Endothelial cell of umbilical vein (primary cell): Measurements from ENCODE around the gene REEP1. TPM values are rescaled to one million over a fixed set of nuclear protein-coding genes. Genes with fewer than 3 reads are reported as not detected.

ENCODE experiments used
- BruUV-seq: library from RNA; stranded (reverse); fragments of 400-500 nt; replicated peaks from 2 replicates; lab custom pipeline; 2021; lab: Mats Ljungman, UMichigan
- CTCF ChIA-PET: fragments of 300-600, 350-600 bp; sonication (Branson Sonifier 250); formaldehyde crosslinking; loops from one replicate; lab custom pipeline; 2021; ENCODE audit warnings: antibody characterized with exemption, inconsistent platforms; lab: Charles Lee
- POLR2A ChIA-PET: fragments of 300-600, 350-600 bp; sonication (Branson Sonifier 250); formaldehyde crosslinking; loops from one replicate; lab custom pipeline; 2021; ENCODE audit warnings: antibody characterized with exemption, inconsistent platforms; lab: Charles Lee
- DNase-seq: peaks from one replicate; pipeline ENCODE4 v3.0.0-alpha.2; 2011; ENCODE audit warnings: low read depth, low spot score
- FAIRE-seq: peaks from 2 replicates; lab custom pipeline; 2011; peaks lifted over from hg19 to GRCh38; lab: Jason Lieb, UNC
- H2AFZ ChIP-seq: 2 replicates; pipeline ENCODE4 v1.6.0; 2012; ENCODE audit warnings: low read depth, low read length, control low read depth, inconsistent platforms
- H3K27ac ChIP-seq: 2 replicates; pipeline ENCODE4 v1.5.1; 2011; ENCODE audit warnings: low read depth, mild to moderate bottlenecking, control low read depth, low read length, moderate library complexity; ENCODE audit not compliant: insufficient read depth
- H3K27me3 ChIP-seq, 2 experiments: 2 replicates each; pipeline versions ENCODE4 v1.6.0 to v1.6.1; 2011; ENCODE audit warnings: low read length in 2 of 2, mixed read lengths in 1 of 2; ENCODE audit not compliant: control insufficient read depth in 2 of 2, insufficient read depth in 2 of 2
- H3K36me3 ChIP-seq, 2 experiments: 2 replicates in 1 of 2; 3 replicates in 1 of 2; pipeline ENCODE4 v1.5.1; 2011; ENCODE audit warnings: low read length in 2 of 2, mild to moderate bottlenecking in 1 of 2, moderate library complexity in 1 of 2; ENCODE audit not compliant: control insufficient read depth in 2 of 2, insufficient read depth in 2 of 2; ENCODE audit errors: extremely low read depth in 1 of 2
- H3K4me1 ChIP-seq: 3 replicates; pipeline ENCODE4 v1.5.1; 2011; ENCODE audit warnings: mild to moderate bottlenecking, low read length; ENCODE audit not compliant: control insufficient read depth, insufficient read depth; ENCODE audit errors: extremely low read depth
- H3K4me2 ChIP-seq: 2 replicates; pipeline ENCODE4 v1.6.1; 2011; ENCODE audit warnings: low read length, control low read depth, mixed read lengths; ENCODE audit not compliant: insufficient read depth
- H3K4me3 ChIP-seq, 3 experiments: fragments of 200-600 bp in 1 of 3; sonication (generic), shearing (Covaris generic) in 1 of 3; replicated peaks in 1 of 3; 2 replicates each; pipeline ENCODE4 v1.5.1; 2011 to 2016; ENCODE audit warnings: control low read depth in 3 of 3, low read length in 3 of 3, mild to moderate bottlenecking in 2 of 3, inconsistent platforms in 1 of 3, low read depth in 1 of 3, moderate library complexity in 1 of 3; ENCODE audit not compliant: insufficient read depth in 1 of 3
- H3K79me2 ChIP-seq: 2 replicates; pipeline ENCODE4 v1.6.0; 2012; ENCODE audit warnings: low read length, inconsistent platforms; ENCODE audit not compliant: control insufficient read depth, insufficient read depth
- H3K9ac ChIP-seq: replicated peaks from 2 replicates; pipeline ENCODE3; 2011; ENCODE audit warnings: low read length, control low read depth; ENCODE audit not compliant: insufficient read depth; ENCODE audit errors: extremely low read depth
- H3K9me1 ChIP-seq: replicated peaks from 3 replicates; pipeline ENCODE4 v1.6.0; 2011; ENCODE audit warnings: mild to moderate bottlenecking, low read length; ENCODE audit not compliant: control insufficient read depth, insufficient read depth; ENCODE audit errors: extremely low read depth
- H3K9me3 ChIP-seq: replicated peaks from 2 replicates; pipeline ENCODE4 v1.5.1; 2012; ENCODE audit warnings: low read length, inconsistent platforms; ENCODE audit not compliant: control insufficient read depth, insufficient read depth
- H4K20me1 ChIP-seq: replicated peaks from 2 replicates; pipeline ENCODE3; 2011; ENCODE audit warnings: mild to moderate bottlenecking, low read length; ENCODE audit not compliant: control insufficient read depth, insufficient read depth; ENCODE audit errors: extremely low read depth
- EZH2 ChIP-seq: IDR thresholded peaks from 2 replicates; pipeline ENCODE4 v1.6.1; 2012; ENCODE audit warnings: borderline replicate concordance, low read depth, mild to moderate bottlenecking, moderate library complexity, low read length, inconsistent platforms; ENCODE audit not compliant: severe bottlenecking
- FOS ChIP-seq: IDR thresholded peaks from 2 replicates; pipeline ENCODE4 v1.6.1; 2011; ENCODE audit warnings: mild to moderate bottlenecking, low read length, moderate library complexity, borderline replicate concordance; ENCODE audit not compliant: insufficient read depth
- GATA2 ChIP-seq: IDR thresholded peaks from 2 replicates; pipeline ENCODE4 v1.7.0; 2011; ENCODE audit warnings: low read depth, mild to moderate bottlenecking, moderate library complexity, mixed read lengths, low read length; ENCODE audit not compliant: insufficient read length, insufficient read depth
- JUN ChIP-seq: IDR thresholded peaks from 2 replicates; pipeline ENCODE4 v1.6.1; 2011; ENCODE audit warnings: borderline replicate concordance, low read depth; ENCODE audit not compliant: insufficient read length, insufficient read depth
- MYC ChIP-seq: IDR thresholded peaks from one replicate; pipeline ENCODE4 v1.6.1; 2011; ENCODE audit warnings: mild to moderate bottlenecking, low read depth, low read length
- POLR2A ChIP-seq: IDR thresholded peaks from 2 replicates; pipeline ENCODE4 v1.6.1; 2012; ENCODE audit warnings: low read depth, mild to moderate bottlenecking, control low read depth, low read length
- POLR2AphosphoS5 ChIP-seq: IDR thresholded peaks from 2 replicates; pipeline ENCODE4 v1.6.1; 2012; ENCODE audit warnings: low read depth, mild to moderate bottlenecking, control low read depth, low read length, moderate library complexity; ENCODE audit not compliant: insufficient read depth
- dilution Hi-C: fragments of 300-500 bp; cut with MboI; formaldehyde crosslinking; loops from one replicate; pipeline ENCODE4 v1.15.0; 2019; ENCODE audit warnings: low sequenced_read_pairs; ENCODE audit not compliant: extremely low pct_ligation_motif_present
- intact Hi-C: fragments of 100-400 bp; cut with micrococcal nuclease; formaldehyde crosslinking; loops from one replicate; pipeline ENCODE4 v1.10.0; 2022
- polyA plus RNA-seq, 4 experiments: library from polyadenylated mRNA; depleted of rRNA in 3 of 4; stranded (reverse) in 3 of 4; unstranded in 1 of 4; fragments of >200 nt; gene quantifications; 2 replicates each; pipeline versions ENCODE4 v1.2.1 to v1.2.3, GENCODE V29; 2011 to 2012; ENCODE audit warnings: missing spikeins in 1 of 4
- total RNA-seq: library from RNA; stranded (reverse); gene quantifications from 2 replicates; pipeline ENCODE4 v1.2.3, GENCODE V29; 2021
- TF ChIP-seq, protein P1 (sequence below): IDR thresholded peaks from 2 replicates; pipeline ENCODE4 v1.6.1; 2011; ENCODE audit not compliant: insufficient read depth, insufficient read length
- TF ChIP-seq, protein P2 (sequence below), 2 donors: IDR thresholded peaks; 1 replicate in 1 of 2; 2 replicates in 1 of 2; pipeline ENCODE4 v1.5.1; 2011; ENCODE audit warnings: low read length in 2 of 2, mild to moderate bottlenecking in 2 of 2, moderate library complexity in 2 of 2, control low read depth in 1 of 2, inconsistent platforms in 1 of 2, low read depth in 1 of 2; ENCODE audit not compliant: insufficient read depth in 1 of 2; ENCODE audit errors: extremely low read depth in 1 of 2

REEP1 gene
- total and polyA plus RNA-seq, 2 donors (not counting 3 experiments of a cell fraction or from before 2014, with no cell fraction given), result 0.11 to 0.53 TPM

DNA sequence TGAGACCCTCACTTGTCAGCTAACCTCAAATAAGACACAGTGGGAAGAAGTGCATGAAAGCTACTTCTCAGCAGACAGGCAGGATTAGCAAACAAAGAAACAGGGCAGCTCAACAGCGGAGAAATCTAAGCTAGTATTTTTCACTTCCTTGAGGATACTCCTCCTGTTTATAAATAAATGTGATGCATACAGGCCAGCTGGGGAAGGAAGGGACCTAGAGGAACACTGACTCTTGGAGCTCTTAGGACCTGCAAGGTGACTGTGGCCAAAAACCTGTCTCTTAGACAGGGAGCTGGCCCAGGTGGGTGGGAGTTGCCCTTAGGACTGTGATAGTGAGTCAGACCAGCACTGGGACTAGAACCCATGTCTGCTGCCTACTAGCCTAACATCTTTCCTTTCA lies 4.8 kb downstream of the REEP1 start:
- Histone ChIP-seq H3K27me3 (peaks cover 23 to 26% of the 10 kb centered on the region in 2 experiments), H3K4me1 (peaks cover 2% of the 10 kb centered on the region), H2AFZ (no peak overlapping the region), H3K9ac (no peak overlapping the region), H3K79me2 (no peaks in the 10 kb centered on the region), H3K4me3 (no peak overlapping the region), H3K36me3 (no peaks in the 10 kb centered on the region), H3K9me1 (no peaks in the 10 kb centered on the region), H3K4me2 (no peak overlapping the region), H4K20me1 (no peaks in the 10 kb centered on the region), H3K9me3 (no peaks in the 10 kb centered on the region), H3K27ac (no peak overlapping the region)
- FAIRE-seq, result no peak
- POLR2A ChIA-PET, result no interaction called here
- intact Hi-C loops (no loop called here), dilution Hi-C loops (no loop called here)
- DNase-seq, result no peak
- CTCF ChIA-PET, result interaction anchor here (0.9 to 1.4 kb wide), 2 partner anchors 91 to 111 kb away, joined by 3 to 5 read pairs; no protein-coding TSS in a partner anchor
- BruUV-seq, result no TSS peak
- TF ChIP-seq EZH2, result no peak
- TF ChIP-seq POLR2A, result no peak
- TF ChIP-seq, protein P1, sequence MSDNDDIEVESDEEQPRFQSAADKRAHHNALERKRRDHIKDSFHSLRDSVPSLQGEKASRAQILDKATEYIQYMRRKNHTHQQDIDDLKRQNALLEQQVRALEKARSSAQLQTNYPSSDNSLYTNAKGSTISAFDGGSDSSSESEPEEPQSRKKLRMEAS, result no peak
- no peak for TF ChIP-seq GATA2
- TF ChIP-seq MYC, result no peak

DNA sequence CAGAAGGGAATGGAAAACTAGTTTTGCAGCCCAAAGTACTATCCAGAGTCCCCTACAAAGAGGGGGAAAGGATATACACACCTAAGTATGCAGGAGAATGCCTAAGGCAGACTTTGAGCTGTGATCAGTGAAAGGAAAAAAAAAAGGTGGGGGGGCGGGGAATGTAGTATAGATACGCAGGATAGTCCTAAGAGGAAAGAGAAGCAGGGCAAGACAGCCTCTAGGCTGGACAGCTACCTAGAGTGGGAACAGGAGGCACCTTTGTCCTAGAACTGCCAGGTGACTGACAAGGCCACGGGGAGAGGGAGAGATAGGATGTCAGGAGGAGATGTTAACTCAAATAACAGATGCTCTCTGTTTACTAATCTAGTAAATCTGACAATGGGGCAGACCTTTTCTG lies 6.0 kb downstream of the REEP1 start:
- H3K9me3 ChIP-seq, result no peaks in the 10 kb centered on the region
- no peaks in the 10 kb centered on the region for H3K9me1 ChIP-seq
- H3K4me2 ChIP-seq, result no peak overlapping the region
- no peak overlapping the region for H3K4me3 ChIP-seq
- H3K27me3 ChIP-seq, result peaks cover 18% of the 10 kb centered on the region in 2 experiments
- no peaks in the 10 kb centered on the region for H3K79me2 ChIP-seq
- no peaks in the 10 kb centered on the region for H3K4me1 ChIP-seq
- FAIRE-seq (no peak), DNase-seq (no peak)
- H2AFZ ChIP-seq, result no peak overlapping the region
- H3K36me3 ChIP-seq, result no peaks in the 10 kb centered on the region
- ChIA-PET CTCF (no interaction called here), POLR2A (interaction anchor here (1.4 kb wide), 1 partner anchor 111 kb away, joined by 7 read pairs; no protein-coding TSS in a partner anchor)
- TF ChIP-seq GATA2 (no peak), MYC (no peak), JUN (no peak), POLR2AphosphoS5 (no peak), FOS (no peak), EZH2 (no peak), POLR2A (no peak)
- TF ChIP-seq, protein P2, sequence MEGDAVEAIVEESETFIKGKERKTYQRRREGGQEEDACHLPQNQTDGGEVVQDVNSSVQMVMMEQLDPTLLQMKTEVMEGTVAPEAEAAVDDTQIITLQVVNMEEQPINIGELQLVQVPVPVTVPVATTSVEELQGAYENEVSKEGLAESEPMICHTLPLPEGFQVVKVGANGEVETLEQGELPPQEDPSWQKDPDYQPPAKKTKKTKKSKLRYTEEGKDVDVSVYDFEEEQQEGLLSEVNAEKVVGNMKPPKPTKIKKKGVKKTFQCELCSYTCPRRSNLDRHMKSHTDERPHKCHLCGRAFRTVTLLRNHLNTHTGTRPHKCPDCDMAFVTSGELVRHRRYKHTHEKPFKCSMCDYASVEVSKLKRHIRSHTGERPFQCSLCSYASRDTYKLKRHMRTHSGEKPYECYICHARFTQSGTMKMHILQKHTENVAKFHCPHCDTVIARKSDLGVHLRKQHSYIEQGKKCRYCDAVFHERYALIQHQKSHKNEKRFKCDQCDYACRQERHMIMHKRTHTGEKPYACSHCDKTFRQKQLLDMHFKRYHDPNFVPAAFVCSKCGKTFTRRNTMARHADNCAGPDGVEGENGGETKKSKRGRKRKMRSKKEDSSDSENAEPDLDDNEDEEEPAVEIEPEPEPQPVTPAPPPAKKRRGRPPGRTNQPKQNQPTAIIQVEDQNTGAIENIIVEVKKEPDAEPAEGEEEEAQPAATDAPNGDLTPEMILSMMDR (IDR thresholded peaks at IDR 0.05; ENCODE audit: extremely low read depth in 1 of 2, insufficient read depth in 1 of 2, low read depth in 1 of 2, low read length in 2 of 2), result no peak
- TF ChIP-seq, protein P1, result no peak
- no peak overlapping the region for H3K27ac ChIP-seq
- BruUV-seq, result no TSS peak
- no peaks in the 10 kb centered on the region for H4K20me1 ChIP-seq
- H3K9ac ChIP-seq, result no peak overlapping the region
- intact Hi-C loops (no loop called here), dilution Hi-C loops (no loop called here)
